GM20431 (cell line): ENCODE results near the gene NAALADL2.

Experiments
- in situ Hi-C: fragments of 300-500 bp; cut with MseI, MboI; formaldehyde crosslinking; loops from one replicate; pipeline ENCODE4 v1.15.0; 2020; ENCODE audit warnings: low sequenced_read_pairs; ENCODE audit not compliant: unreplicated experiment

Gene NAALADL2

GRCh38 chr3:175186511-175186910 lies 327.4 kb downstream of the NAALADL2 start:
- in situ Hi-C loops = no loop called here

GRCh38 chr3:175187586-175187985 lies 328.5 kb downstream of the NAALADL2 start:
- in situ Hi-C loops = no loop called here

- in situ Hi-C loops = no loop called here
These were observed 333.4 kb downstream of the NAALADL2 start for GRCh38 chr3:175192536-175192935.

- in situ Hi-C loops = no loop called here
These were observed 334.8 kb downstream of the NAALADL2 start for GRCh38 chr3:175193815-175194518.

GRCh38 chr3:175198991-175199783 lies 340.1 kb downstream of the NAALADL2 start:
- in situ Hi-C loops = no loop called here

GRCh38 chr3:175199961-175200360 lies 340.8 kb downstream of the NAALADL2 start:
- in situ Hi-C loops = no loop called here

GRCh38 chr3:175200391-175201095 lies 341.4 kb downstream of the NAALADL2 start:
- in situ Hi-C loops = no loop called here

GRCh38 chr3:175207361-175207760 lies 348.2 kb downstream of the NAALADL2 start:
- in situ Hi-C loops = no loop called here

GRCh38 chr3:175208326-175208725 lies 349.2 kb downstream of the NAALADL2 start:
- in situ Hi-C loops = no loop called here

GRCh38 chr3:175211466-175211865 lies 352.3 kb downstream of the NAALADL2 start:
- in situ Hi-C loops = no loop called here

GRCh38 chr3:175212896-175213295 lies 353.8 kb downstream of the NAALADL2 start:
- in situ Hi-C loops = no loop called here

GRCh38 chr3:175214216-175214615 lies 355.1 kb downstream of the NAALADL2 start:
- in situ Hi-C loops = no loop called here

GRCh38 chr3:175215833-175216232 lies 356.7 kb downstream of the NAALADL2 start:
- in situ Hi-C loops = no loop called here

- in situ Hi-C loops = no loop called here
These were observed 363.2 kb downstream of the NAALADL2 start for GRCh38 chr3:175222356-175222755.

- in situ Hi-C loops = no loop called here
These were observed 364.9 kb downstream of the NAALADL2 start for GRCh38 chr3:175224051-175224450.

GRCh38 chr3:175226444-175226843 lies 367.3 kb downstream of the NAALADL2 start:
- in situ Hi-C loops = no loop called here

GRCh38 chr3:175227126-175227525 lies 368.0 kb downstream of the NAALADL2 start:
- in situ Hi-C loops = no loop called here

- in situ Hi-C loops = no loop called here
These were observed 375.1 kb downstream of the NAALADL2 start for GRCh38 chr3:175233957-175234940.

GRCh38 chr3:175238801-175239200 lies 379.7 kb downstream of the NAALADL2 start:
- in situ Hi-C loops = no loop called here

- in situ Hi-C loops = no loop called here
These were observed 381.8 kb downstream of the NAALADL2 start for GRCh38 chr3:175240921-175241320.
